Stimulated activated naive CD8-positive, alpha-beta T cell treated with anti-CD3 and anti-CD28 coated beads, Interleukin-15, Interleukin-2, amounts not matched to agents 100 ng/mL and 50 ng/mL, for 24 hours (primary cell): ENCODE data around the gene ZNF354C.

Experiments
- H3K27ac Mint-ChIP-seq: one replicate; pipeline ENCODE4 v1.8.0; 2021; ENCODE audit warnings: mild to moderate bottlenecking, mixed read lengths
- H3K27me3 Mint-ChIP-seq: one replicate; pipeline ENCODE4 v1.8.0; 2021; ENCODE audit warnings: mixed read lengths
- H3K36me3 Mint-ChIP-seq: one replicate; pipeline ENCODE4 v1.8.0; 2021; ENCODE audit warnings: low read depth, mixed read lengths
- H3K4me1 Mint-ChIP-seq: one replicate; pipeline ENCODE4 v1.8.0; 2021; ENCODE audit warnings: low read depth, mixed read lengths
- H3K4me3 Mint-ChIP-seq: one replicate; pipeline ENCODE4 v1.8.0; 2021; ENCODE audit warnings: mild to moderate bottlenecking, mixed read lengths
- H3K9me3 Mint-ChIP-seq: one replicate; pipeline ENCODE4 v1.8.0; 2021; ENCODE audit warnings: mixed read lengths

ZNF354C gene

GRCh38 chr5:179120951-179121666 is 60.9 kb downstream of the ZNF354C start:
- no peak overlapping the region for H3K27ac Mint-ChIP-seq

GRCh38 chr5:179121667-179122111 is 61.5 kb downstream of the ZNF354C start:
- no peaks in the 10 kb centered on the region for H3K4me1 Mint-ChIP-seq
- no peaks in the 10 kb centered on the region for H3K27me3 Mint-ChIP-seq
- no peak overlapping the region for H3K4me3 Mint-ChIP-seq

More at GRCh38 chr5:179120951-179121666, 60.9 kb downstream of the ZNF354C start:
- H3K27me3 Mint-ChIP-seq = no peaks in the 10 kb centered on the region
- no peak overlapping the region for H3K4me3 Mint-ChIP-seq
- H3K36me3 Mint-ChIP-seq = no peaks in the 10 kb centered on the region
- peaks cover 12% of the 10 kb centered on the region for H3K9me3 Mint-ChIP-seq
- no peaks in the 10 kb centered on the region for H3K4me1 Mint-ChIP-seq

GRCh38 chr5:179122411-179123108 is 62.4 kb downstream of the ZNF354C start:
- Mint-ChIP-seq H3K4me3 (no peak overlapping the region), H3K9me3 (peaks cover 6% of the 10 kb centered on the region), H3K27ac (no peak overlapping the region), H3K36me3 (no peaks in the 10 kb centered on the region), H3K27me3 (no peaks in the 10 kb centered on the region), H3K4me1 (no peaks in the 10 kb centered on the region)

More at GRCh38 chr5:179121667-179122111, 61.5 kb downstream of the ZNF354C start:
- H3K27ac Mint-ChIP-seq = no peak overlapping the region
- H3K36me3 Mint-ChIP-seq = no peaks in the 10 kb centered on the region
- peaks cover 6% of the 10 kb centered on the region for H3K9me3 Mint-ChIP-seq

GRCh38 chr5:179123109-179123426 is 62.9 kb downstream of the ZNF354C start:
- H3K36me3 Mint-ChIP-seq = no peaks in the 10 kb centered on the region
- no peak overlapping the region for H3K4me3 Mint-ChIP-seq
- peaks cover 6% of the 10 kb centered on the region for H3K9me3 Mint-ChIP-seq
- H3K27ac Mint-ChIP-seq = no peak overlapping the region
- no peaks in the 10 kb centered on the region for H3K4me1 Mint-ChIP-seq
- H3K27me3 Mint-ChIP-seq = no peaks in the 10 kb centered on the region

- Mint-ChIP-seq H3K36me3 (no peaks in the 10 kb centered on the region), H3K4me1 (no peaks in the 10 kb centered on the region), H3K9me3 (peaks cover 6% of the 10 kb centered on the region), H3K4me3 (no peak overlapping the region), H3K27me3 (no peaks in the 10 kb centered on the region), H3K27ac (no peak overlapping the region)
Observed at GRCh38 chr5:179123491-179124272, 63.5 kb downstream of the ZNF354C start.

- H3K36me3 Mint-ChIP-seq = no peaks in the 10 kb centered on the region
Observed at GRCh38 chr5:179124273-179124852, 64.2 kb downstream of the ZNF354C start.

GRCh38 chr5:179124853-179125788 is 64.9 kb downstream of the ZNF354C start:
- Mint-ChIP-seq H3K9me3 (peaks cover 2% of the 10 kb centered on the region), H3K4me1 (no peaks in the 10 kb centered on the region), H3K36me3 (no peaks in the 10 kb centered on the region), H3K4me3 (no peak overlapping the region), H3K27ac (no peak overlapping the region), H3K27me3 (no peaks in the 10 kb centered on the region)

More at GRCh38 chr5:179124273-179124852, 64.2 kb downstream of the ZNF354C start:
- no peaks in the 10 kb centered on the region for H3K27me3 Mint-ChIP-seq
- H3K4me1 Mint-ChIP-seq = no peaks in the 10 kb centered on the region
- no peak overlapping the region for H3K27ac Mint-ChIP-seq
- H3K9me3 Mint-ChIP-seq = peaks cover 6% of the 10 kb centered on the region
- H3K4me3 Mint-ChIP-seq = no peak overlapping the region

GRCh38 chr5:179125789-179126505 is 65.8 kb downstream of the ZNF354C start:
- Mint-ChIP-seq H3K27ac (no peak overlapping the region), H3K27me3 (no peaks in the 10 kb centered on the region), H3K9me3 (no peaks in the 10 kb centered on the region), H3K4me1 (no peaks in the 10 kb centered on the region), H3K36me3 (no peaks in the 10 kb centered on the region), H3K4me3 (no peak overlapping the region)

GRCh38 chr5:179126506-179126991 is 66.4 kb downstream of the ZNF354C start:
- Mint-ChIP-seq H3K27ac (no peak overlapping the region), H3K27me3 (no peaks in the 10 kb centered on the region), H3K9me3 (no peaks in the 10 kb centered on the region), H3K4me1 (no peaks in the 10 kb centered on the region), H3K36me3 (no peaks in the 10 kb centered on the region), H3K4me3 (no peak overlapping the region)

- H3K36me3 Mint-ChIP-seq = no peaks in the 10 kb centered on the region
- no peaks in the 10 kb centered on the region for H3K27me3 Mint-ChIP-seq
- H3K4me3 Mint-ChIP-seq = no peak overlapping the region
- no peaks in the 10 kb centered on the region for H3K9me3 Mint-ChIP-seq
- no peaks in the 10 kb centered on the region for H3K4me1 Mint-ChIP-seq
- H3K27ac Mint-ChIP-seq = no peak overlapping the region
Observed at GRCh38 chr5:179127136-179128040, 67.2 kb downstream of the ZNF354C start.

- H3K27me3 Mint-ChIP-seq = no peaks in the 10 kb centered on the region
- H3K4me3 Mint-ChIP-seq = no peak overlapping the region
- no peak overlapping the region for H3K27ac Mint-ChIP-seq
- no peaks in the 10 kb centered on the region for H3K9me3 Mint-ChIP-seq
- H3K36me3 Mint-ChIP-seq = no peaks in the 10 kb centered on the region
- no peaks in the 10 kb centered on the region for H3K4me1 Mint-ChIP-seq
Observed at GRCh38 chr5:179128041-179128365, 67.8 kb downstream of the ZNF354C start.

- no peaks in the 10 kb centered on the region for H3K27me3 Mint-ChIP-seq
- H3K4me3 Mint-ChIP-seq = no peak overlapping the region
- no peaks in the 10 kb centered on the region for H3K4me1 Mint-ChIP-seq
- H3K27ac Mint-ChIP-seq = no peak overlapping the region
- no peaks in the 10 kb centered on the region for H3K9me3 Mint-ChIP-seq
- no peaks in the 10 kb centered on the region for H3K36me3 Mint-ChIP-seq
Observed at GRCh38 chr5:179128976-179129375, 68.8 kb downstream of the ZNF354C start.

GRCh38 chr5:179129607-179130071 is 69.5 kb downstream of the ZNF354C start:
- Mint-ChIP-seq H3K27ac (no peak overlapping the region), H3K27me3 (no peaks in the 10 kb centered on the region), H3K4me1 (no peaks in the 10 kb centered on the region), H3K9me3 (no peaks in the 10 kb centered on the region), H3K36me3 (no peaks in the 10 kb centered on the region), H3K4me3 (no peak overlapping the region)
